Inferior parietal cortex (tissue), 1 donor: Measurements from ENCODE around the gene TLE5.
"Not testable (repeated sequence)": the region's sequence is repeated elsewhere in the genome, so short reads cannot be mapped to it uniquely, and the experiment has no call there.

Source experiments
- DNase-seq: peaks from one replicate; pipeline ENCODE4 v3.0.0-alpha.2; 2016; ENCODE audit errors: extremely low spot score

The TLE5 gene

GRCh38 chr19:3061182-3062161 is 823 bp downstream of the TLE5 start:
- no peak for DNase-seq

GRCh38 chr19:3060857-3061181 is 1.5 kb downstream of the TLE5 start:
- DNase-seq: no peak

GRCh38 chr19:3059653-3060052 is 2.6 kb downstream of the TLE5 start:
- no peak for DNase-seq

GRCh38 chr19:3058821-3059314 is 3.4 kb downstream of the TLE5 start:
- no peak for DNase-seq

- DNase-seq: no peak
Measured at GRCh38 chr19:3058009-3058820, 4.1 kb downstream of the TLE5 start.

GRCh38 chr19:3057275-3057714 is 5.0 kb downstream of the TLE5 start:
- peak; percentile 30 for DNase-seq

GRCh38 chr19:3056417-3057088 is 5.7 kb downstream of the TLE5 start:
- DNase-seq: no peak

- no peak for DNase-seq
Measured at GRCh38 chr19:3055741-3056416, 6.4 kb downstream of the TLE5 start.

GRCh38 chr19:3054972-3055740 is 7.1 kb downstream of the TLE5 start:
- DNase-seq: no peak

GRCh38 chr19:3054265-3054971 is 7.9 kb downstream of the TLE5 start:
- DNase-seq: no peak

- no peak for DNase-seq
Measured at GRCh38 chr19:3053780-3054179, 8.5 kb downstream of the TLE5 start.

GRCh38 chr19:3053218-3053621 is 9.1 kb downstream of the TLE5 start:
- DNase-seq: no peak

- DNase-seq: not testable (repeated sequence)
Measured at GRCh38 chr19:3050016-3050415, 12.3 kb downstream of the TLE5 start.

GRCh38 chr19:3049089-3049488 is 13.2 kb downstream of the TLE5 start:
- no peak for DNase-seq

- DNase-seq: no peak
Measured at GRCh38 chr19:3048190-3048533, 14.1 kb downstream of the TLE5 start.

- peak; percentile 60 for DNase-seq
Measured at GRCh38 chr19:3047496-3048189, 14.7 kb downstream of the TLE5 start.

- no peak for DNase-seq
Measured at GRCh38 chr19:3046698-3047495, 15.4 kb downstream of the TLE5 start.

GRCh38 chr19:3045885-3046697 is 16.2 kb downstream of the TLE5 start:
- DNase-seq: no peak
